PFSK-1 (cell line): ENCODE measurements around the gene TOE1.

Experiments used
- POLR2AphosphoS5 ChIP-seq: IDR thresholded peaks from 2 replicates; pipeline ENCODE4 v1.6.1; 2012; ENCODE audit warnings: low read depth, mild to moderate bottlenecking, control low read depth, low read length, moderate library complexity
- SIN3A ChIP-seq: IDR thresholded peaks from 2 replicates; pipeline ENCODE4 v1.6.1; 2012; ENCODE audit warnings: mild to moderate bottlenecking, low read length, moderate library complexity, borderline replicate concordance; ENCODE audit not compliant: insufficient read depth

- TF ChIP-seq POLR2AphosphoS5 (no peak), SIN3A (no peak)
Measured at GRCh38 chr1:45321444-45321843, 18.5 kb upstream of the TOE1 start.
